T-helper 2 cell (primary cell): ENCODE results near the gene CDCA7.
"Not testable (repeated sequence)": the region's sequence is repeated elsewhere in the genome, so short reads cannot be mapped to it uniquely, and the experiment has no call there.

Experiments used
- DNase-seq, 5 experiments: peaks; one replicate each; pipeline versions ENCODE4 v3.0.0 to v3.0.0-alpha.2; 2012 to 2022
- total RNA-seq, 2 donors: gene quantifications; one replicate each; lab custom pipeline; 2026; lab: John Stamatoyannopoulos, UW

The CDCA7 gene
- 5.6 to 13.1 reads per million in 2 donors for total RNA-seq

DNA sequence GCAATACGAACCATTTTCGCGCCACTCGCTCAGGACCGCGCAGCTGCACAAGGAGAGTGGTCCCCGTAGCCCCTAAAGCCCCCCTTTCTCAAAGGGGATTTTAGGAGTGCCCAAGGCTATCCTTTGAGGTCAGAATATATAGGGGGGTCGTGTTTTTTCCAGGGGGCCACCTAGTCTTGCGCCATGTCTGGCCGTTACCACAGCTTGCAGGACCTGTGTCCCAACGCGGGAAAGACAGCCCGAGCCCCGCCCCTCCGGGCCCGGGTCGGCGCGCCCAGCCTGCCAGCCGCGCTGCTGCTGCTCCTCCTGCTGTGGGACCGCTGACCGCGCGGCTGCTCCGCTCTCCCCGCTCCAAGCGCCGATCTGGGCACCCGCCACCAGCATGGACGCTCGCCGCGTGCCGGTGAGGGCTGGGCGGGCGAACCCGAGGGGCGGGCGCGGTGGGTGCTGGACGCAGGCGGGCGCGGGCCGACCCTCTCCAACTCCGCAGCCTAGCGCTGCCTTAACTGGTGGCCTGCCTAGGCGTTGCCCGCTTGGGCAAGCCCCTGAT, at the start of gene CDCA7:
CDCA7 (plus strand) TSS at position 291 of the 550 bp plus-strand sequence; CDS start at position 383, 92 bp downstream.
- DNase-seq: peak in 4 of 5 experiments; percentile 32 to 87 (median 39)

DNA sequence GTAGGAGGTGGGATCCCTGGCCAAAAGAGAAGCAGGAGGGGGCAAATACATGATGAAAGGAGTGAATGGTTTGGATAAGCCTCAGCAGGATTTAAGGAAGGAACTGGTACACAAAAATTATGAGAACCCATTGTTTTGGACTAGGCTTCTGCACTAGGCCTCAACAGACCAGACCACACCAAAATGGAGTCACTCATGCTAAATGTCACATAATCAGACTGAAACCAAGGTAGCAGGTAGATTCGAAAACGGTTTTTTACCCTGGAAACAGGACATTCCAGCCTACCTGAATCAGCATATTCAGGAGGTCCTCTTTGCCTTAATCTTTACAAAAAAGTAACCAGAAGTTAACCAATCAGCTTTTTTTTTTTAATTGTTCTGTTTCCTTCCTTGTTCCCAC, 49.4 kb upstream of the CDCA7 start:
- no peak for DNase-seq

DNA sequence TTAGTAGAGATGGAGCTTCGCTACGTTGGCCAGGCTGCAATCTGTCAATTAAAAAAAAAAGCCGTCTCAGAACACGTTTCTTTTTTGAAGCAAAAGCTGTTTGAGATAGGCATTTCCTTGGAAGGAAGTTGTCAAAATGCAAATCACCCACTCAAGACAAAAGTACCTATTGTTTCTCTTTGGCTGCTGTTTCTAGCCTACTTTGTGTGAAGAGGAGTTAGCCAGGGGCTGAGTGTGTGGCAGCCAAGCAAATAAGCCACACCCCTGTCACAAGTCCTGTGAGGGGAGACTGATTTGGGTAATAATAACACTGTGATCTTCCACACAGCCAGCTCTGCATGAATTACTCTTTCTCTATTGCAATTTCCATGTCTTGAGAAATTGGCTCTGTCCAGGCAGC, 47.4 kb upstream of the CDCA7 start:
- peak in 1 of 5 experiments; percentile 85 for DNase-seq

DNA sequence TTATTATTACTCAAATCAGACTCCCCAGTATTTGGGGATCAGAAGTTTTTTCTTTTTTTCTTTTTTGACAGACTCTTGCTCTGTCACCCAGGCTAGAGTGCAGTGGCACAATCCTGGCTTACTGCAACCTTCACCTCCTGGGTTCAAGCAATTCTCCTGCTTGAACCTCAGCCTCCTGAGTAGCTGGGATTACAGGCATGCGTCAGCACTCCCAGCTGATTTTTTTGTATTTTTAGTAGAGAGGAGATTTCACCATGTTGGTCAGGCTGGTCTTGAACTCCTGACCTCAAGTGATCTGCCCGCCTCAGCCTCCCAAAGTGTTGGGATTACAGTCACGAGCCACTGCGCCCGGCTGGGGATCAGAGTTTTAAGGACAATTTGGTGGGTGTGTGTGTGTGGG, 45.3 kb upstream of the CDCA7 start:
- not testable (repeated sequence) for DNase-seq

DNA sequence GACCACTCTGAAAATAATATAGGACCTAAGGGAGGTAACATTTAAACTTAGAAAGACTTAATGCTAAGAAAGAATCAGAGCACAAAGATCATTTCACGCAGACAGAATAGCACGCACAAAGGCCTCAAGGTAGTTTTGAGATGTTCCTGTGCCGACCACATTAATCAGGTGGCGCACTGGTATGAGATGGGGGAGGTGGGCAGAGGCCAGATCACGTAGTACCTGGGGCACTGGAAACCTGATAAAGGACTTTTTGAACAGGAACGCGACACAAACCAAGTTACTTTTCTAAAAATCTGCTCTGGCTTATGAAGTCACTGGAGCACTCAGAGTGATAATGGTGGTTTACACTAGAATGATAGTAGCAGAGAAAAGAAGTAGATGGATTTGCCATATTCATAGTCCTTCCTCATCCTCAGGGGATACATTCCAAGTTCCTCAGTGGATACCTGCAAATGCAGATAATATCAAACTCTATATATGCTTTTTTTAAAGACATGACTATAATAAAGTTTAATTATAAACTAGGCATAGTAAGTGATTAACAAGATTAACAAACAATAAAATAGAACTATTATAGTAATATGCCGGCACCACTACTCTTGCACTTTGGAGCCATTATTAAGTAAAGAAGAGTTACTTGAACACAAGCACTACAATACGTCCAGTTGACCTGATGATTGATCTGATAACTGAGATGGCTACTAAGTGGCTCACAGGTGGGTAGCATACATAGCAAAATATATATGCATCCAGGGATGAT, 42.6 kb upstream of the CDCA7 start:
- DNase-seq: peak in 1 of 5 experiments; percentile 23

DNA sequence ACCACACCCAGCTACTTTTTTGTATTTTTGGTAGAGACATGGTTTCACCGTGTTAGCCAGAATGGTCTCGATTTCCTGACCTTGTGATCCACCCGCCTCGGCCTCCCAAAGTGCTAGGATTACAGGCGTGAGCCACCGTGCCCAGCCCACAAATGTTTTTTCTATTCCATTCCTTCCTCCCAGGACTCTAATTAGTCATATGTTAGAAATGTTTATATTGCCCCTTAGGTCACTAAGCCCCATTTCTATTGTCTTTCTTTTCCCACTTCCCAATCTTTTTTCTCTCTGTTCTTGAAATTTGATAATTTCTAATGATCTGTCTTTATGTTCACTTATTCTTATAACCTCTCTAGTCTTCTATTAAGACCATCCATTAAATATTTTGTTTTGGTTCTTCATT, 31.3 kb upstream of the CDCA7 start:
- DNase-seq: no peak

DNA sequence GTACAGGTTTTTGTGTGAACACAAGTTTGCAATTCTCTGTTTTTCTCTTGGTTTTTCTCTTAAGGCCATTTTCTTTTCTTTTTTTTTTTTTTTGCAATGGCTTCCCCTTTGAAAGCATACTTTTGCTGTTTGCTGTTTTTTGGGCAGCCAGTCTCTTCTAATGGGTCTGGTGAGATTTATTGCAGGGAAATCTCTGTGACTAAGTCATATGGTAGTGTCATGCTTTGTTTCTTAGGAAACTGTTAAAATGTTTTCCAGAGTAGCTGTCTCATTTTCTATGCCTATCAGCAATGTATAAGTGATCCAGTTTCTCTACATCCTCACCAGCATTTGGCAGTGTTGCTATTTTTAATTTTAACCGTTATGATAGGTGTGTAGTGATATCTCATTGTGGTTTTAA, 27.9 kb upstream of the CDCA7 start:
- no peak for DNase-seq

DNA sequence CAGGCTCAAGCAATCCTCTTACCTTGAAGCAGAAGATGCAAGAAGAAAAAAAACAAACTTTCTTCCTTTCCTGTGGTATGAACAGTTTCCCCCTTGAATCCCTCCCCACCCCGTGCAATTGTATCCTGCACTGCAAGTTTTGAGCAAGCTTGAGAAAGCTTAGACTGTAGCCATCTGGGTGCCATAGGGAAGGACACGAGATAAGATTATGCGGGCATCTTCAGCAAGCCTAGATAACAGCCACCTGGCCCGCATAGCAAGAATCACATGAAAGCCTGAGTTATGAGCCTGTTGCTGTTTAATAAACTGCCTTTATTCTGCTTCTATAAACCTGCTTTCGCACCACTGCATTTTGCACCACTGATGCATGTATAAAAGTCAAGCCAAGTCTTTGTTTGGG, 27.3 kb upstream of the CDCA7 start:
- DNase-seq: no peak

DNA sequence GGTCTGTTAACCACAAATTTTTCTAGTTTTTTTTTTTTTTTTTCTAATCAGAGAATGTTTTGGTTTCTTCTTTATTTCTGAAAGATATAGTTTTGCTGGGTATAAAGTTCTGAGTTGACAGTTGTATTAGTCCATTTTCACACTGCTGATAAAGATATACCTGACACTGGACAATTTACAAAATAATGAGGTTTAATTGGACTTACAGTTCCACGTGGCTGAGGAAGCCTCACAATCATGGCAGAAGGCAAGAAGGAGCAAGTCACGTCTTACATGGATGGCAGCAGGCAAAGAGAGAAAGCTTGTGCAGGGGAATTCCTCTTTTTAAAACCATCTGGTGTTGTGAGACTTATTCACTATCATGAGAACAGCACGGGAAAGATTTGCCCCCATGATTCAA, 21.7 kb upstream of the CDCA7 start:
- not testable (repeated sequence) for DNase-seq

DNA sequence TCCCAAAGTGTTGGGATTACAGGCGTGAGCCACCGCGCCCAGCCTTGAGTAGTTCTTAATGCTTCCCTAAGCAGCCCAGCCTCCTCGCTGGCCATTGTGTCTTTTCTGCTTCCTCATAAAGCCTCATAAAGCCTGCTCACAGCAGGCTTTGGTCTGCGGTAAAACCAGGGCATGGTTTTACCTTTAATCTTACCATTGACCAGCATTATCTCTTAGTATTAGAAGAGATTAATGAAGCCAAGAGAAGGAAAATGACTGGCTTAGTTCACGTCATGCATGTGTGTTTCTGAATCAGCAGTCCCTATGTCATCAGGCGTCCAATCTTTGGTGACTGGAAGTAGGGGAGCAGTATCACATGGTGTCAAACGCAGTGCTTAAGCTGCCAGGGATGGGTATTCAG, 14.9 kb upstream of the CDCA7 start:
- DNase-seq: no peak

DNA sequence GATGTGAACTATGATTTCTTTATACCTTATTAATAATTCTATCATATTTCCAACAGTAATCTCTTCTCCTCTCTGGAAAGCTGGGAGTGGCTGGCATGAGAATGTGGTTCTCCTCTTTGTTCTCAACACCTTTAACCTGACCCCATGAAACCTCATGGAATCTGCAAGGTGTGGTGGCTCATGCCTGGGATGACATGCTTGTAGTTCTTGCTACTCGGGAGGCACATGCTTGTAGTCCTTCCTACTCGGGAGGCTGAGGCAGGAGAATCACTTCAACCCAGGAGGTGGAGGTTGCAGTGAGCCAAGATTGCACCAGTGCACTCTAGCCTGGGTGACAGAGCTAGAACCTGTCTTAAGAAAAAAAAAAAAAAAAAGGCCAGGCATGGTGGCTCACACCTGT, 10.8 kb upstream of the CDCA7 start:
- no peak for DNase-seq

DNA sequence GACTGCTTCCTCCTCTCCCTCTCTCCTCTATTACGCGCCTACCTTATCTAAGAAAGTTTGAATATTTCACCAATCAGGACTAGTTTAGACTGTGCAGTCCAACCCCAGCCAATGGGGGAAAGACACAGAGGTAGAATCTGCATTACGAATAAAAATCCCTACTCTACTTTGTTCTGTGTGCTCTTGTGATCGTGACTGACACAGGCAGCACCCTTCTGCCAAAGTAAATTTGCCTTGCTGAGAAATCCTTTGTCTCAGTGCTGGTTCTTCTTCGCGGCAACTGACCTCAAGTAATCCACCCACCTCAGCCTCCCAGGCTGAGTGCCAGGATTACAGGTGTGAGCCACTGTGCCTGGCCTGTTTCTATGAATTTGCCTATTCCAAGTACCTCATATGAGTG, 8.6 kb upstream of the CDCA7 start:
- no peak for DNase-seq

DNA sequence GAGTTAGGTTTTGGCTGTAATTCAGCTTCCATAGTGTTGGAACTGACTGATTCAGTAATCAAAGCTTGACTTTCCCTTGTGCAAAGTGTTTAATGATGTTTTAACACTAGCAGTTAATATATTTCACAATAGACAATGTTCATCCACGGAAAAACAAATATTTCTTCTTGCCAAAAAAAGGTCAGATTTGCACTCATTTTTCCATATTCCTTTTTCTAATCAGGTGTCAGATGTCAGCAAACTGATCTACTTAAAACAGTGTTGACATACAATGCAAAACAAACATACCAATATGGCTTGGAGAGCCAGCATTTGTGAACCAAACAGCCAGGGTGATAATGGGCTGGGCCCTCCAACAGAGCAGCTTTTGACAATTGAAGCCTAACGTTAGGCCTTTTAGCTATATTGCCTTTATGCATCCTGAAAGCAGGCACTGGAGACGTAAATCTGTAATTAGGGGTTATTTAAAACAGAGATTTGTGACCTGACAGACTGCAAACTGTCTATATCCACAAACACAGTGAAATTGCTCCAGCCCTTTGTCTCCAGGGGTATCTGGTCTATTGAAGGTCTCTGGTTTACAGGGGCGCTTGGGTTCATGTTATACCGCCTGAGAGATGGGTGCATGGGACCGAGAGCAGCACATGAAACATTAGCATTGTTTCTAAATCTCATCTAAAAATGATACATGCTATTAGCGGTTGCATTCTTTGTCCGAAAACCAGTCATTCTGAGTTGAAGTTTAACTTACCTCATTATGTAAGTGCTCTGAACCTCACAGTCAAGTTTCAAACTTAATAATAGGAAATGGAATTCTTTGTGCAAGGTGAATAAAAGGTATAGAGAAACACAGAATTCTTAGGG, 7.1 kb upstream of the CDCA7 start:
- no peak for DNase-seq

DNA sequence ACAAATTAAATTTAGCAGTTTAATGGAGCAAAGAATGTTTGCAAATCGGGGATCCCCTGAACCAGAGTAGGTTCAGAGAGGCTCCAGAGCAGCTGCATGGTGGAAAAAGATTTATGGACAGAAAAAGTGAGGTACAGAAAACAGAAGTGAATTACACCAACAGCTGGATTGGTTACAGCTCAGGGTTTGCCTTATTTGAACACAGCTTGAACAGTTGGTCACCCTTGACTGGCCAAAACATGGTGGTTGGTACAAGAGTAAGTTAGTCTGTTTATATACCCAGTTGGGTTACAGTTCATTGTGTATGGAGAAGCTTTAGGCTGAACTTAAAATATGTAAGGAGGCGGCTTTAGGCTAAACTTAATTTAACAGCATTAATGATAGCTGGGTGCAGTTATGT, 5.4 kb upstream of the CDCA7 start:
- no peak for DNase-seq

DNA sequence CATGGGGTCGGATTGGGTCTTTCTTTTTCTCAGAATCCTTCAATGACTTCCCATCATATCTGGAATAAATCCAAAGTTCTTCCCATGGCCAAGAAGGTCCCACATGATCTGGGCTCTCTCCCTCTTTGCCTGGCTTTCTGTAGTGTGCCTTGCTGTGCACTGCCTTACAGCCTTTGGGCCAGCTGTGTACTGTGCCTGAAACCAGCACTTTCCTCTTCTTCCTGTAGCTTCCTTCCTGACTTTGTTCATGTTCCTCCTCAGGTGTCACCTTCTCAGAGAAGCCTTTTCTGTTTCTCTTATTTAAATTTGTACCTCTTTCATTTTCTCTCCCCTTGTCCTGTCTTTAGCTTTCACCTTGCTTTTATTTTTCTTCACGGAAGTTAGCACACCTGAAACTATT, 4.3 kb upstream of the CDCA7 start:
- DNase-seq: no peak

DNA sequence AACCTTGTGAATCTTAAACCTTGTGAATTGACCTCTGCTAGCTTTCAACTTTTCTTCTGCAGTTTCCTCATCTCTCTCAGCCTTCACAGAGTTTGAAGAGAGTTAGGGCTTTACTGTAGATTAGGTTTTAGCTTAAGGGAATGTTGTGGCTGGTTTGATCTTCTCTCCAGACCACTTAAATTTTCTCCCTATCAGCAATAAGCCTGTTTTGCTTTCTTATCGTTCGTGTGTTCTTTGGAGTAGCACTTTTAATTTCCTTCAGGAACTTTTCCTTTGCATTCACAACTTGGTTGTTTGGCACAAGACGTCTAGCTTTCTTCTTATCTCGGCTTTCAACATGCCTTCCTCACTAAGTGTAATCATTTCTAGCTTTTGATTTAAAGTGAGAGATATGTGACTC, 2.8 kb upstream of the CDCA7 start:
- no peak for DNase-seq

DNA sequence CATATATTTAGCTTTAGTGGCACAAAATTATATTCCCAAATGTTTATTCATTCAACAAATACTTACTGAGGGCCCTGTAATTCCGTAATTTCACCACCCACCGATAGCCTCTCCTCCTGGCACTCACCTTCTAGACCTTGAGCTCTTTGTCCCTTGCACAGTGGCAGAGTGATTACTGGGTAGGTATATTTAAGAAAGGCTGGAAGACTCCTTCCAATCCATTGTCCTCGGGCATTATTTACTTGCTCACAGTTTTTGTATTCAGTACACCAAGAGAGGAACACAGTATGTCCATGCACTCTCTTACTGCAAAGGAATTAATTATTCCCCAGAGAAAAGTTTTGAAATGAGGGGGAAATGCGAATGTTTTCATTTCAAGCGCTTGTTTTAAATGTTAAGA, 1.1 kb upstream of the CDCA7 start:
- DNase-seq: peak in 1 of 5 experiments; percentile 24

DNA sequence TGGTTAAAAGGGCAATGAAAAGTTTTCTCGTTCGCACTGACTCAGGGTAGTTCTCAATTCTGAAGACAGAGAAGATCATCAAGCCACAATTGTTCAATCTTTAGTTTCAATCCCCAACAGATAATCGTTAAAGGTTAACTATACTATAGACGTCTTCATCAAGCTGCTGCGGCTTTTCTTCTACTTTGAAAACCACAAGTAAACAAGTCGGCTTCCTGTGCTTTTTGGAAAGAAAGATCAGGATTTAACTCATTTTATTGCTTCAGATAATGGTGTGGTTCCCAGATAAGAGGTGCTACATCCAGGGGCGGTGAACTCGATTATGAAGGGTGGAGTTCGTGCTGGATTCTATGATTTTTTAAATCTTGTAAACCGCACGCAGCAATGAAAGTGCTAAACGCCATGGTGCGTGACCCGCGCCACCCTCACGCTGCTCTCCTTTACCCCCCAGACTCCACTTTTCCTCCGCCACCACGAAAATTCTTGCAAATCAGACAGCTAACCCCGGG, 545 bp upstream of the CDCA7 start:
- peak in 1 of 5 experiments; percentile 91 for DNase-seq

DNA sequence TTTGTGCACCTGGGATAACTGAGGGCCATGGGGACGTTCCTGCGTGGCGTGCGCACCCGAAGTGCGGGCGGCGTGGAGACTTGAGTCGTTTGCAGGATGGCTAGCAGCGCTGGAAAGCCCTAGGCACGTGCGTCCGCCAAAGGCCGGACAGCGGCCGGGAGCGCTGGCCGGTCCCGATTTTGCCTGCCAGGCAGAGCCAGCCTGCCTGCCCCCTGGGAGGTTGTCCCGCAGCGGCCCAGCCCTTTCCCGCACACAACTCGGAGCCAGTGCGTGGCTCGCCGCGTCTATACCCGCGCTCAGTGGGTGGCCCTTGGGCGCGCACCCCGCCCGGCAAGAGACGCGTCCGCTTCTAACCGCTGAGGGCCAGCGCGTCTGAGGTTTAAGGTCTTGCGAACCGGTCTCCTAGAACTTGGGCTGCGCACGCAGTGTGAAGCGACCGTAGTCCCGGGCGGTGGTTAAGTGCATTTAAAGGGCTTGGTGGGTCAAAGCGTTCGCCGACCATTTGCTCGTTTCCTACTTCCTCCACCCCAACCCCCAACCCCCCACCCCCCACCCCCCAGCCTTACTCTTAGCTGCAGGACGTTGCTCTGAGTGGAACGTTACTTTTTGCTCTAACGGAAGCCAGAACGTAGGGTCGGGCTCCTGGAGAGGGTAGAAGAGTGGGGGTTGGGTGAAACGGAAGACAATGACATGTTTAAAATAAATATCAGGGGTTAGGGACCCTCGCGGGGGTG, 627 bp downstream of the CDCA7 start:
- DNase-seq: peak in 3 of 5 experiments; percentile 6 to 83 (median 10)

DNA sequence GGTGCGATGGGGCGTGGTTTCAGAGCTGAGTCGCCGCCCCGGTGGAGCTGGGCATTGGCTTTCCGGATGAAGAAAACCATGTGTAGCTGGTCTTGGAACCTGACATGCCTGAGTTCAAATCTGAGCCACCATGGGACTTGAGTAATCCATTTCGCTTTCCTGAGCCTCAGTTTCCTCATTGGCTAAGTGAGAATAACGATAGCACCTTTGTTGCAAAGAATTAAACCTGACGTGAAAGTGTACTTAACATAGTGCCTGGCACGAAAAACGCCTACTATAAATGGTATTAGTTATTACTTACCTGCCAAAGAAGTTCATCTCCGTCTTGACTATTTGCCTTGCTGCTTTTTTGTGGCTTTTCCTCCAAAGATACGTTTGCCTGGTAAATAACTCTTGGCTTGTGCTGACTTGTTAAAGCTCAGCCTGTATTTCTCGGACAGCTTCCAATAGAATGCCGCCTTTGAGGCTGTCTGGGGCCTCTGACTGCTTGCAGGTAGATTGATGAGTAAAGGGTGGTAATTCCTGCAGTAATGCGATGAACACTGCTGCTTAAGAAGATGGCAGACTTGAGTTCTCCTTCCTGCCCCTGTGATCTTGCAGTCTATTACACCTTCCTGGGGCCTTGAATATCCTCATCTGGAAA, 1.3 kb downstream of the CDCA7 start:
- DNase-seq: peak in 2 of 5 experiments; percentile 4 to 39

DNA sequence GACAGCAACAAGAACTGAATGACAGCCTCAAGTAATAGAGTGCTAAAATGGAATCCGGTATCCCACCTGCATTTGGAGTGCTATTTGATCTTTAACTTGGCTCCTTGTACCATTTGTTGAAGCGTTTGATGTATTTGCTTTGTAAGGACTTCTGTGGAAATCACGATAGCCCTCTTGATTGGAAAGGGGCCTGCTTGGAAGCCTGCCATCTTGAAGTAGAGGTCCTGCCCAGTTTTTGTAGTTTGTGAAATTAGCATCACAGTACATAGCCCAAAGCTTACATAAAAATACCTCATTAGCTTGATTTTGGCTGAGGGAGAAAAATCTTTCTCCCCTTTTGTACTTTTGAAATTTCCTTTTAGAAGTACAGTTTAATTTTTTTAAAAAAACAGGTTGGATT, 2.7 kb downstream of the CDCA7 start:
- no peak for DNase-seq

DNA sequence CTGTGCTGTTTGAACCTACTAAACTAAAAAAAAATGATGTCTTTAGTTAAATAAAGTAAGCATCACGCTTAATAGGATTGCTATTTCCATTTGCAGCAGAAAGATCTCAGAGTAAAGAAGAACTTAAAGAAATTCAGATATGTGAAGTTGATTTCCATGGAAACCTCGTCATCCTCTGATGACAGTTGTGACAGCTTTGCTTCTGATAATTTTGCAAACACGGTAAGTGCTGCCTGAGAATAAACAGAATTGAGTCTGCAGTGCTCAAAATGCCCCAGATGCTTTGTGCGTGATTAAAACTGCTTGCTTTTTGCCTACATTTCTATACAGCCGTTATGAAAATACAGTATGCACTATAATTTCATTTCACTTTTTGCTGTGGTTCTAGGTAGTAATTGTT, 3.9 kb downstream of the CDCA7 start:
- peak in 1 of 5 experiments; percentile 77 for DNase-seq
